SK-N-SH (cell line): Measurements from ENCODE around the gene MAP2. TPM values are rescaled to one million over a fixed set of nuclear protein-coding genes. Genes with fewer than 3 reads are reported as not detected.

Experiments
- CTCF ChIA-PET: fragments of 300-600, 350-600 bp; formaldehyde crosslinking; extraction: SDS; loops from one replicate; lab custom pipeline; 2021; lab: Yijun Ruan, JAX
- POLR2A ChIA-PET: fragments of 350-600 bp; sonication (Branson Sonifier 250); formaldehyde crosslinking; extraction: SDS; loops from one replicate; lab custom pipeline; 2020; ENCODE audit warnings: antibody characterized with exemption, inconsistent platforms; lab: Yijun Ruan, JAX
- DNase-seq: peaks from one replicate; pipeline ENCODE4 v3.0.0; 2012
- H2AFZ ChIP-seq: fragments of 200-600 bp; sonication (generic); 2 replicates; pipeline ENCODE4 v1.8.1; 2016; ENCODE audit warnings: antibody characterized with exemption, mild to moderate bottlenecking, low read depth
- H3F3A ChIP-seq: fragments of 200-600 bp; sonication (generic); replicated peaks from 2 replicates; pipeline ENCODE3; 2016; ENCODE audit warnings: antibody characterized with exemption, mild to moderate bottlenecking; ENCODE audit not compliant: insufficient read depth
- H3K27ac ChIP-seq, 2 experiments: fragments of 200-500 bp in 1 of 2; fragments of 200-600 bp in 1 of 2; sonication (Bioruptor generic) in 1 of 2; sonication (generic), shearing (Covaris generic) in 1 of 2; 2 replicates each; pipeline versions ENCODE4 v1.5.1 to v1.6.1; 2014 to 2016; ENCODE audit warnings: low read depth in 2 of 2, inconsistent platforms in 1 of 2, low read length in 1 of 2, mild to moderate bottlenecking in 1 of 2, mixed read lengths in 1 of 2
- H3K27me3 ChIP-seq: fragments of 200-600 bp; sonication (generic), shearing (Covaris generic); 2 replicates; pipeline ENCODE4 v1.6.1; 2016; ENCODE audit warnings: mixed run types; ENCODE audit not compliant: insufficient read depth
- H3K36me3 ChIP-seq, 2 experiments: fragments of 200-500 bp in 1 of 2; fragments of 200-600 bp in 1 of 2; sonication (Bioruptor generic) in 1 of 2; sonication (generic) in 1 of 2; replicated peaks in 1 of 2; 2 replicates each; pipeline versions ENCODE3 to v1.5.1; 2014 to 2016; ENCODE audit warnings: low read length in 1 of 2, mild to moderate bottlenecking in 1 of 2; ENCODE audit not compliant: insufficient read depth in 2 of 2, control insufficient read depth in 1 of 2
- H3K4me1 ChIP-seq, 2 experiments: fragments of 200-500 bp in 1 of 2; fragments of 200-600 bp in 1 of 2; sonication (Bioruptor generic) in 1 of 2; sonication (generic), shearing (Covaris generic) in 1 of 2; 2 replicates each; pipeline versions ENCODE4 v1.5.1 to v1.6.1; 2014 to 2016; ENCODE audit warnings: low read depth in 1 of 2, low read length in 1 of 2, mixed run types in 1 of 2; ENCODE audit not compliant: insufficient read depth in 2 of 2, control insufficient read depth in 1 of 2
- H3K4me2 ChIP-seq: fragments of 200-600 bp; sonication (generic), shearing (Covaris generic); 2 replicates; pipeline ENCODE4 v1.6.1; 2017; ENCODE audit warnings: mixed run types
- H3K4me3 ChIP-seq, 2 experiments: fragments of 200-500 bp in 1 of 2; fragments of 200-600 bp in 1 of 2; sonication (Bioruptor generic) in 1 of 2; sonication (generic), shearing (Covaris generic) in 1 of 2; 2 replicates each; pipeline versions ENCODE4 v1.5.1 to v1.8.1; 2014 to 2016; ENCODE audit warnings: low read depth in 2 of 2, inconsistent platforms in 1 of 2, low read length in 1 of 2, mild to moderate bottlenecking in 1 of 2, mixed read lengths in 1 of 2, moderate library complexity in 1 of 2
- H3K79me2 ChIP-seq: fragments of 200-600 bp; sonication (generic); 2 replicates; pipeline ENCODE4 v1.8.1; 2017; ENCODE audit warnings: mild to moderate bottlenecking; ENCODE audit not compliant: insufficient read depth
- H3K9ac ChIP-seq: fragments of 200-600 bp; sonication (generic); 2 replicates; pipeline ENCODE4 v1.6.1; 2017; ENCODE audit warnings: mixed run types
- H3K9me2 ChIP-seq: fragments of 200-600 bp; sonication (generic); 2 replicates; pipeline ENCODE4 v1.6.1; 2017; ENCODE audit warnings: mixed run types
- H3K9me3 ChIP-seq: fragments of 200-600 bp; sonication (generic); 2 replicates; pipeline ENCODE4 v1.6.1; 2017; ENCODE audit warnings: mixed run types, mild to moderate bottlenecking, moderate library complexity
- H4K20me1 ChIP-seq: fragments of 200-600 bp; sonication (generic); 2 replicates; pipeline ENCODE4 v1.6.1; 2017; ENCODE audit warnings: mild to moderate bottlenecking, mixed run types; ENCODE audit not compliant: insufficient read depth
- CHD2 ChIP-seq: fragments of 150-350 bp; IDR thresholded peaks from 2 replicates; pipeline ENCODE4 v1.6.1; 2018; ENCODE audit warnings: low read length; ENCODE audit not compliant: partially characterized antibody
- CTCF ChIP-seq: fragments of 200-600 bp; sonication (generic); IDR thresholded peaks from 2 replicates; pipeline ENCODE4 v1.6.1; 2017; ENCODE audit warnings: antibody characterized with exemption, mild to moderate bottlenecking, moderate library complexity
- EZH2phosphoT487 ChIP-seq: fragments of 200-600 bp; sonication (generic); IDR thresholded peaks from 2 replicates; pipeline ENCODE4 v1.6.1; 2017; ENCODE audit warnings: low read depth, mixed run types, mild to moderate bottlenecking, antibody characterized with exemption, moderate library complexity, borderline replicate concordance
- FOSL2 ChIP-seq: IDR thresholded peaks from 2 replicates; pipeline ENCODE4 v1.4.0; 2012; ENCODE audit warnings: low read depth, mild to moderate bottlenecking, moderate library complexity, borderline replicate concordance
- FOXJ3 ChIP-seq: sonication (generic); formaldehyde crosslinking; IDR thresholded peaks from 2 replicates; pipeline ENCODE4 v1.5.1; 2020; ENCODE audit warnings: mild to moderate bottlenecking, missing genetic modification reagents
- GABPA ChIP-seq: IDR thresholded peaks from 2 replicates; pipeline ENCODE4 v1.4.0; 2012; ENCODE audit warnings: low read depth, mild to moderate bottlenecking
- IRF3 ChIP-seq: fragments of 150-350 bp; IDR thresholded peaks from 2 replicates; pipeline ENCODE4 v1.6.1; 2016; ENCODE audit warnings: mild to moderate bottlenecking, low read depth, low read length
- MEF2A ChIP-seq: IDR thresholded peaks from 2 replicates; pipeline ENCODE4 v1.4.0; 2012; ENCODE audit warnings: low read depth, borderline replicate concordance
- MXI1 ChIP-seq: IDR thresholded peaks from 2 replicates; pipeline ENCODE4 v1.6.1; 2012; ENCODE audit warnings: mild to moderate bottlenecking, low read depth, low read length, improper control_type of control experiment
- NRF1 ChIP-seq: IDR thresholded peaks from 2 replicates; pipeline ENCODE4 v1.6.1; 2012; ENCODE audit warnings: low read depth, mild to moderate bottlenecking, low read length
- PBX3 ChIP-seq: IDR thresholded peaks from 2 replicates; pipeline ENCODE4; 2012
- REST ChIP-seq: IDR thresholded peaks from 2 replicates; pipeline ENCODE4 v1.6.1; 2012; ENCODE audit warnings: mild to moderate bottlenecking, low read depth, low read length, moderate library complexity
- RXRA ChIP-seq: IDR thresholded peaks from 2 replicates; pipeline ENCODE4 v1.4.0; 2012; ENCODE audit warnings: low read depth, mild to moderate bottlenecking, borderline replicate concordance
- TAF1 ChIP-seq: IDR thresholded peaks from 2 replicates; pipeline ENCODE4 v1.6.1; 2012; ENCODE audit warnings: low read depth, mild to moderate bottlenecking, low read length, moderate library complexity, borderline replicate concordance
- TCF12 ChIP-seq: IDR thresholded peaks from 2 replicates; pipeline ENCODE4 v1.4.0; 2012
- TEAD4 ChIP-seq: IDR thresholded peaks from 2 replicates; pipeline ENCODE4 v1.4.0; 2012; ENCODE audit warnings: mild to moderate bottlenecking, borderline replicate concordance; ENCODE audit not compliant: insufficient read depth
- USF2 ChIP-seq: fragments of 150-350 bp; IDR thresholded peaks from 2 replicates; pipeline ENCODE4 v1.6.1; 2017; ENCODE audit warnings: antibody characterized with exemption, low read length, low read depth, borderline replicate concordance
- YY1 ChIP-seq: IDR thresholded peaks from 2 replicates; pipeline ENCODE4 v1.4.0; 2012; ENCODE audit warnings: low read depth, mild to moderate bottlenecking
- ZBTB33 ChIP-seq: IDR thresholded peaks from 2 replicates; pipeline ENCODE4 v1.4.0; 2012; ENCODE audit warnings: low read depth, borderline replicate concordance
- WGBS: methylation state at CpG from one replicate; pipeline ENCODE4 v1.1.6; 2017; ENCODE audit warnings: low lambda C conversion rate; 5-methylcytosine and 5-hydroxymethylcytosine counted together
- polyA plus RNA-seq, 3 experiments: library from polyadenylated mRNA; depleted of rRNA; stranded (reverse); fragments of >200 nt; gene quantifications; 2 replicates each; pipeline ENCODE4 v1.2.3, GENCODE V29; 2012

Gene MAP2
- polyA plus RNA-seq, 1 of the 3 experiments (the other 2 are of a cell fraction), result 7.8 TPM

GRCh38 chr2:209451209-209451834 lies 27.5 kb downstream of the MAP2 start:
- no peak overlapping the region for H3K9ac ChIP-seq
- H3K4me2 ChIP-seq, result no peak overlapping the region
- H2AFZ ChIP-seq, result no peak overlapping the region
- H3K36me3 ChIP-seq, result no peaks in the 10 kb centered on the region
- ChIA-PET CTCF (interaction anchor here (1.0 to 2.8 kb wide), 3 partner anchors 26 to 100 kb away, joined by 3 to 11 read pairs (median 7); partner anchors contain the start of gene MAP2), POLR2A (no interaction called here)
- no peak for DNase-seq
- TF ChIP-seq MXI1 (no peak), EZH2phosphoT487 (no peak), RXRA (no peak), CHD2 (no peak), TCF12 (no peak), GABPA (no peak), TEAD4 (no peak), REST (no peak), FOSL2 (no peak), NRF1 (no peak), TAF1 (no peak), FOXJ3 (no peak), ZBTB33 (no peak), IRF3 (no peak), PBX3 (no peak), MEF2A (no peak), YY1 (no peak), CTCF (no peak), USF2 (no peak)
- H3K27me3 ChIP-seq, result no peaks in the 10 kb centered on the region
- no peak overlapping the region for H3K27ac ChIP-seq
- no peaks in the 10 kb centered on the region; the same call in 1 of the 2 replicates for H3K9me2 ChIP-seq
- H3F3A ChIP-seq, result no peaks in the 10 kb centered on the region
- no peaks in the 10 kb centered on the region for H4K20me1 ChIP-seq
- no peaks in the 10 kb centered on the region for H3K9me3 ChIP-seq
- H3K79me2 ChIP-seq, result no peaks in the 10 kb centered on the region
- H3K4me1 ChIP-seq, result no peaks in the 10 kb centered on the region; a peak in 1 of 4 replicates
- WGBS, result 98% methylated on average over 3 of the region's 3 CpGs
- no peak overlapping the region for H3K4me3 ChIP-seq
